H7 (cell line): ENCODE data around the gene KLHL17. TPM values are rescaled to one million over a fixed set of nuclear protein-coding genes. Genes with fewer than 3 reads are reported as not detected.

Experiments
- DNase-seq: peaks from one replicate; pipeline ENCODE4 v3.0.0; 2012
- H3K27me3 ChIP-seq: 2 replicates; pipeline ENCODE4 v1.6.0; 2011; ENCODE audit warnings: mild to moderate bottlenecking, low read length; ENCODE audit not compliant: control insufficient read depth, insufficient read depth
- H3K36me3 ChIP-seq: replicated peaks from 2 replicates; pipeline ENCODE4 v1.5.1; 2011; ENCODE audit warnings: low read length; ENCODE audit not compliant: control insufficient read depth, insufficient read depth
- H3K4me3 ChIP-seq: 2 replicates; pipeline ENCODE4 v1.5.1; 2011; ENCODE audit warnings: low read depth, mild to moderate bottlenecking, control low read depth, low read length, moderate library complexity; ENCODE audit not compliant: insufficient read depth
- total RNA-seq: library from RNA; depleted of rRNA; stranded (reverse); fragments of >200 nt; shearing (Covaris generic); gene quantifications from 2 replicates; pipeline ENCODE4 v1.2.3, GENCODE V29; 2014

The KLHL17 gene
- total RNA-seq, 1 experiment from 2014 or later, result 50.8 TPM

- no peaks in the 10 kb centered on the region for H3K36me3 ChIP-seq
- H3K27me3 ChIP-seq, result peaks cover 51% of the 10 kb centered on the region
- DNase-seq, result peak; percentile 67
- H3K4me3 ChIP-seq, result no peak overlapping the region
These were observed 35.6 kb downstream of the KLHL17 start for GRCh38 chr1:995665-996633.

GRCh38 chr1:996851-997712 lies 36.7 kb downstream of the KLHL17 start:
- Histone ChIP-seq H3K36me3 (no peaks in the 10 kb centered on the region), H3K27me3 (peaks cover 61% of the 10 kb centered on the region), H3K4me3 (no peak overlapping the region)
- DNase-seq, result peak; percentile 72

- peak; percentile 76 for DNase-seq
- H3K27me3 ChIP-seq, result peaks cover 62% of the 10 kb centered on the region
- H3K4me3 ChIP-seq, result no peak overlapping the region
- no peaks in the 10 kb centered on the region for H3K36me3 ChIP-seq
These were observed 37.3 kb downstream of the KLHL17 start for GRCh38 chr1:997713-997992.

- DNase-seq, result peak; percentile 88
- Histone ChIP-seq H3K4me3 (peak overlapping the region; percentile 32), H3K27me3 (peaks cover 60% of the 10 kb centered on the region), H3K36me3 (no peaks in the 10 kb centered on the region)
These were observed 37.8 kb downstream of the KLHL17 start for GRCh38 chr1:997993-998744.

- Histone ChIP-seq H3K27me3 (peaks cover 62% of the 10 kb centered on the region), H3K4me3 (peak overlapping the region; percentile 32), H3K36me3 (no peaks in the 10 kb centered on the region)
- no peak for DNase-seq
These were observed 38.3 kb downstream of the KLHL17 start for GRCh38 chr1:998745-998994.

- Histone ChIP-seq H3K36me3 (no peaks in the 10 kb centered on the region), H3K4me3 (peak overlapping the region; percentile 65), H3K27me3 (peaks cover 62% of the 10 kb centered on the region)
- DNase-seq, result peak; percentile 88
These were observed 38.8 kb downstream of the KLHL17 start for GRCh38 chr1:998995-999724.

GRCh38 chr1:999725-1000356 lies 39.5 kb downstream of the KLHL17 start, which contains the start of gene HES4:
Gene HES4, minus strand, starts transcription at chr1:1000097. Its CDS starts 124 bp downstream, at chr1:999973.
- Histone ChIP-seq H3K36me3 (no peaks in the 10 kb centered on the region), H3K4me3 (peak within 1 kb of the TSS; percentile 65), H3K27me3 (peaks cover 64% of the 10 kb centered on the region)
- peak; percentile 98 for DNase-seq

- DNase-seq, result peak; percentile 93
- H3K4me3 ChIP-seq, result peak overlapping the region; percentile 65
- no peaks in the 10 kb centered on the region for H3K36me3 ChIP-seq
- peaks cover 67% of the 10 kb centered on the region for H3K27me3 ChIP-seq
These were observed 40.1 kb downstream of the KLHL17 start for GRCh38 chr1:1000357-1001056.

- peaks cover 62% of the 10 kb centered on the region for H3K27me3 ChIP-seq
- DNase-seq, result peak; percentile 90
- H3K4me3 ChIP-seq, result peak overlapping the region; percentile 65
- H3K36me3 ChIP-seq, result no peaks in the 10 kb centered on the region
These were observed 40.8 kb downstream of the KLHL17 start for GRCh38 chr1:1001057-1001783.

- no peak overlapping the region for H3K4me3 ChIP-seq
- H3K36me3 ChIP-seq, result no peaks in the 10 kb centered on the region
- peaks cover 41% of the 10 kb centered on the region for H3K27me3 ChIP-seq
- peak; percentile 67 for DNase-seq
These were observed 43.4 kb downstream of the KLHL17 start for GRCh38 chr1:1003618-1004419.

- Histone ChIP-seq H3K27me3 (peaks cover 35% of the 10 kb centered on the region), H3K36me3 (no peaks in the 10 kb centered on the region), H3K4me3 (no peak overlapping the region)
- no peak for DNase-seq
These were observed 44.0 kb downstream of the KLHL17 start for GRCh38 chr1:1004420-1004779.
